Activated gamma-delta T cell treated with Interleukin-2 at 50 U/mL for 16 hours (primary cell): ENCODE measurements around the gene CLINT1.
"Not testable (repeated sequence)": the region's sequence is repeated elsewhere in the genome, so short reads cannot be mapped to it uniquely, and the experiment has no call there.

ENCODE experiments used
- DNase-seq: peaks from one replicate; pipeline ENCODE4 v3.0.0-alpha.2; 2020

Gene CLINT1

GRCh38 chr5:157862183-157862851, 3.4 kb upstream of the CLINT1 start:
- DNase-seq, result no peak

GRCh38 chr5:157860898-157861890, 2.2 kb upstream of the CLINT1 start:
- no peak for DNase-seq

GRCh38 chr5:157859227-157859575, 256 bp upstream of the CLINT1 start:
- no peak for DNase-seq

- DNase-seq, result no peak
Observed at GRCh38 chr5:157857816-157858526, 974 bp downstream of the CLINT1 start.

GRCh38 chr5:157855404-157855994, 3.4 kb downstream of the CLINT1 start:
- no peak for DNase-seq

- DNase-seq, result not testable (repeated sequence)
Observed at GRCh38 chr5:157853365-157853764, 5.6 kb downstream of the CLINT1 start.

- no peak for DNase-seq
Observed at GRCh38 chr5:157845914-157846598, 12.9 kb downstream of the CLINT1 start.

- no peak for DNase-seq
Observed at GRCh38 chr5:157842787-157843186, 16.2 kb downstream of the CLINT1 start.

GRCh38 chr5:157842185-157842584, 16.8 kb downstream of the CLINT1 start:
- DNase-seq, result no peak

GRCh38 chr5:157839157-157839795, 19.7 kb downstream of the CLINT1 start:
- no peak for DNase-seq

GRCh38 chr5:157836121-157836753, 22.7 kb downstream of the CLINT1 start:
- no peak for DNase-seq

GRCh38 chr5:157835041-157835440, 23.9 kb downstream of the CLINT1 start:
- DNase-seq, result no peak

- DNase-seq, result no peak
Observed at GRCh38 chr5:157828944-157829639, 29.9 kb downstream of the CLINT1 start.

- no peak for DNase-seq
Observed at GRCh38 chr5:157828105-157828943, 30.6 kb downstream of the CLINT1 start.

GRCh38 chr5:157827423-157827822, 31.5 kb downstream of the CLINT1 start:
- DNase-seq, result no peak

GRCh38 chr5:157823655-157824054, 35.3 kb downstream of the CLINT1 start:
- DNase-seq, result no peak

GRCh38 chr5:157821822-157822622, 36.9 kb downstream of the CLINT1 start:
- no peak for DNase-seq

GRCh38 chr5:157821405-157821804, 37.5 kb downstream of the CLINT1 start:
- no peak for DNase-seq
